Caco-2 (cell line): ENCODE data around the gene FLRT3. TPM values are rescaled to one million over a fixed set of nuclear protein-coding genes. Genes with fewer than 3 reads are reported as not detected.

ENCODE experiments used
- BruUV-seq: library from RNA; stranded (reverse); fragments of 400-500 nt; replicated peaks from 2 replicates; lab custom pipeline; 2021; lab: Mats Ljungman, UMichigan
- CTCF ChIA-PET: fragments of 300-600 bp; sonication (Branson Sonifier 250); formaldehyde crosslinking; loops from one replicate; lab custom pipeline; 2022; ENCODE audit warnings: antibody characterized with exemption; lab: Charles Lee
- POLR2A ChIA-PET: fragments of 300-600 bp; sonication (Branson Sonifier 250); formaldehyde crosslinking; loops from one replicate; lab custom pipeline; 2022; ENCODE audit warnings: antibody characterized with exemption; lab: Charles Lee
- DNase-seq, 2 experiments: peaks; one replicate each; pipeline versions ENCODE4 v3.0.0 to v3.0.0-alpha.2; 2020 to 2022
- H3K27me3 ChIP-seq: replicated peaks from 2 replicates; pipeline ENCODE4 v1.6.0; 2011; ENCODE audit warnings: low read length; ENCODE audit not compliant: control insufficient read depth, insufficient read depth
- H3K36me3 ChIP-seq: 2 replicates; pipeline ENCODE4 v1.5.1; 2011; ENCODE audit warnings: low read length; ENCODE audit not compliant: control insufficient read depth, insufficient read depth
- H3K4me1 ChIP-seq: fragments of 250-450 bp; sonication (Bioruptor Pico); 2 replicates; pipeline ENCODE4 v1.5.1; 2020; ENCODE audit warnings: mild to moderate bottlenecking
- H3K4me3 ChIP-seq: 2 replicates; pipeline ENCODE4 v1.5.1; 2011; ENCODE audit warnings: low read depth, mild to moderate bottlenecking, control low read depth, low read length
- H3K9me3 ChIP-seq: fragments of 250-450 bp; sonication (Bioruptor Pico); 2 replicates; pipeline ENCODE4 v1.5.1; 2020; ENCODE audit warnings: mild to moderate bottlenecking, moderate library complexity
- H3K27ac Mint-ChIP-seq: one replicate; pipeline ENCODE4 v1.8.0; 2022; ENCODE audit warnings: mixed read lengths; ENCODE audit not compliant: unreplicated experiment
- H3K27me3 Mint-ChIP-seq: one replicate; pipeline ENCODE4 v1.8.0; 2022; ENCODE audit warnings: mixed read lengths; ENCODE audit not compliant: insufficient read depth, unreplicated experiment
- H3K36me3 Mint-ChIP-seq: one replicate; pipeline ENCODE4 v1.8.0; 2022; ENCODE audit warnings: mild to moderate bottlenecking, mixed read lengths; ENCODE audit not compliant: insufficient read depth, unreplicated experiment
- H3K4me1 Mint-ChIP-seq: one replicate; pipeline ENCODE4 v1.8.0; 2022; ENCODE audit warnings: low read depth, mixed read lengths; ENCODE audit not compliant: unreplicated experiment
- H3K4me3 Mint-ChIP-seq: one replicate; pipeline ENCODE4 v1.8.0; 2022; ENCODE audit warnings: mild to moderate bottlenecking, moderate library complexity, mixed read lengths; ENCODE audit not compliant: unreplicated experiment
- H3K9me3 Mint-ChIP-seq: one replicate; pipeline ENCODE4 v1.8.0; 2022; ENCODE audit warnings: mixed read lengths; ENCODE audit not compliant: unreplicated experiment
- CTCF ChIP-seq, 2 experiments: fragments of 200-600 bp in 1 of 2; IDR thresholded peaks; 1 replicate in 1 of 2; 2 replicates in 1 of 2; pipeline versions ENCODE4 v1.5.1 to v1.8.0; 2011 to 2022; ENCODE audit warnings: antibody characterized with exemption in 1 of 2, control low read depth in 1 of 2, inconsistent platforms in 1 of 2, low read depth in 1 of 2, low read length in 1 of 2, mild to moderate bottlenecking in 1 of 2, moderate library complexity in 1 of 2; ENCODE audit not compliant: insufficient read depth in 1 of 2, severe bottlenecking in 1 of 2, unreplicated experiment in 1 of 2
- intact Hi-C: fragments of 100-400 bp; cut with micrococcal nuclease; formaldehyde crosslinking; loops from one replicate; pipeline ENCODE4 v1.10.0; 2022; ENCODE audit not compliant: unreplicated experiment
- total RNA-seq: library from RNA; stranded (reverse); gene quantifications from 2 replicates; pipeline ENCODE4 v1.2.3, GENCODE V29; 2022

Gene FLRT3
- total RNA-seq, 1 experiment from 2014 or later = 107 TPM

DNA sequence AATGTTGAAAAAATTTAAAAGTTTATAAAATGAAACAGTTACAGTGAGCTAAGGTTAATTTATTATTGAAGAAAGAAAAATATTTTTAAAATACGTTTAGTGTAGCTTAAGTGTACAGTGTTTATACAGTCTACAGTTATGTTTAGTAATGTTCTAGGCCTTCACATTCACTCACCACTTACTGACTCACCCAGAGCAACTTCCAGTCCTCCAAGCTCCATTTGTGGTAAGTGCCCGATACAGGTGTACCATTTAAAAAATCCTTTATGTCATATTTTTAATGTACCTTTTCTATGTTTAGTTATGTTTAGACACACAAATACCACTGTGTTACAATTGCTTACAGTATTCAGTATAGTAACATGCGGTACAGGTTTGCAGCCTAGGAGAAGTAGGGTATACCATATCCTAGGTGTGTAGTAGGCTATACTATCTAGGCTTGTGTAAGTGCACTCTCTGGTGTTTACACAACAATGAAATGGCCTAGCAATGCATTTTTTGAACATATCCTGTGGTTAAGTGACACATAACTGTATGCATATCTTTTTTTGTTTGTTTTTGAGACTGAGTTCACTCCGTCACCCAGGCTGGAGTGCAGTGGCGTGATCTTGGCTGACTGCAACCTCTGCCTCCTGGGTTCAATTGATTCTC, 26.3 kb downstream of the FLRT3 start:
- H3K9me3 ChIP-seq = no peaks in the 10 kb centered on the region
- Mint-ChIP-seq H3K27ac (no peak overlapping the region), H3K27me3 (no peaks in the 10 kb centered on the region), H3K4me3 (no peak overlapping the region), H3K36me3 (no peaks in the 10 kb centered on the region), H3K4me1 (peaks cover 6% of the 10 kb centered on the region), H3K9me3 (no peaks in the 10 kb centered on the region)
- no TSS peak for BruUV-seq
- DNase-seq = no peak
- H3K27me3 ChIP-seq = no peaks in the 10 kb centered on the region
- peaks cover 12% of the 10 kb centered on the region; the same call in 1 of the 2 replicates for H3K4me1 ChIP-seq
- POLR2A ChIA-PET = interaction anchor here (0.6 kb wide), 1 partner anchor 1146 kb away, joined by 6 read pairs; no protein-coding TSS in a partner anchor
- intact Hi-C loops = no loop called here
- no peak for TF ChIP-seq CTCF (IDR thresholded peaks at IDR 0.05; ENCODE audit: insufficient read depth in 1 of 2, low read depth in 1 of 2, low read length in 1 of 2, severe bottlenecking in 1 of 2, unreplicated experiment in 1 of 2)
- CTCF ChIA-PET = no interaction called here
- no peaks in the 10 kb centered on the region for H3K36me3 ChIP-seq
- no peak overlapping the region for H3K4me3 ChIP-seq

DNA sequence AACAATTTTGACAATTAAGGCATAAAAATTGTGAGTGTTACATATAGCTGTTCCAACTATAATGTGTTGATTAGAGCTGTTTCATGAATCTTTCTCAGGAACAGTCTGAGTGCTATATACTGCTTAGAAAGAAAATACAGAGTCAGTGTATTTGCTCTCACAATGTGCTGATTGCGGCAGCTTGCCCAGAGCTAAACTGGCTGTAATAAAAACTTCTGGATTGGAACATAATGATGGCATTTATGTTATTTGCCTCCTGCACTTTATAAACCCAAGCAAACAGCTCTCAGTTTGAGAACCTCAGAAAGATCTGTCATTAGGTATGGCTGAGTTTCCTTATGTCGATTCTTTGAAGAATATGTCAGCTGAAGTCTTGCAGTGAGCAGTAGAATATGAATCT, 29.5 kb downstream of the FLRT3 start:
- DNase-seq = no peak
- BruUV-seq = no TSS peak
- Mint-ChIP-seq H3K27me3 (no peaks in the 10 kb centered on the region), H3K36me3 (no peaks in the 10 kb centered on the region), H3K27ac (no peak overlapping the region), H3K4me1 (no peaks in the 10 kb centered on the region), H3K9me3 (no peaks in the 10 kb centered on the region), H3K4me3 (no peak overlapping the region)
- no peak for TF ChIP-seq CTCF (IDR thresholded peaks at IDR 0.05; ENCODE audit: insufficient read depth in 1 of 2, low read depth in 1 of 2, low read length in 1 of 2, severe bottlenecking in 1 of 2, unreplicated experiment in 1 of 2)
- intact Hi-C loops = no loop called here
- Histone ChIP-seq H3K27me3 (no peaks in the 10 kb centered on the region), H3K4me3 (no peak overlapping the region), H3K9me3 (no peaks in the 10 kb centered on the region), H3K4me1 (no peaks in the 10 kb centered on the region; the same call in 1 of the 2 replicates), H3K36me3 (no peaks in the 10 kb centered on the region)
- ChIA-PET POLR2A (no interaction called here), CTCF (no interaction called here)

GRCh38 chr20:14304472-14304871, 32.9 kb downstream of the FLRT3 start:
- BruUV-seq = no TSS peak

More at GRCh38 chr20:14304472-14304871, 32.9 kb downstream of the FLRT3 start:
- DNase-seq = no peak
- H3K27me3 ChIP-seq = no peaks in the 10 kb centered on the region
- POLR2A ChIA-PET = no interaction called here
- H3K4me3 ChIP-seq = no peak overlapping the region
- no peak for TF ChIP-seq CTCF (IDR thresholded peaks at IDR 0.05; ENCODE audit: insufficient read depth in 1 of 2, low read depth in 1 of 2, low read length in 1 of 2, severe bottlenecking in 1 of 2, unreplicated experiment in 1 of 2)
- intact Hi-C loops = no loop called here
- H3K4me1 ChIP-seq = no peaks in the 10 kb centered on the region
- CTCF ChIA-PET = no interaction called here
- no peak overlapping the region for H3K27ac Mint-ChIP-seq
- H3K9me3 Mint-ChIP-seq = no peaks in the 10 kb centered on the region
- H3K4me1 Mint-ChIP-seq = no peaks in the 10 kb centered on the region
- no peaks in the 10 kb centered on the region for H3K27me3 Mint-ChIP-seq
- no peaks in the 10 kb centered on the region for H3K36me3 Mint-ChIP-seq
- H3K4me3 Mint-ChIP-seq = no peak overlapping the region
- no peaks in the 10 kb centered on the region; the same call in 1 of the 2 replicates for H3K9me3 ChIP-seq
- H3K36me3 ChIP-seq = no peaks in the 10 kb centered on the region
